Measurements from ENCODE around the gene TMEM258. TPM values are rescaled to one million over a fixed set of nuclear protein-coding genes. Genes with fewer than 3 reads are reported as not detected.

Gene TMEM258
- total and polyA plus RNA-seq, 2 experiments from 2014 or later, result 71.3 to 519 TPM

DNA sequence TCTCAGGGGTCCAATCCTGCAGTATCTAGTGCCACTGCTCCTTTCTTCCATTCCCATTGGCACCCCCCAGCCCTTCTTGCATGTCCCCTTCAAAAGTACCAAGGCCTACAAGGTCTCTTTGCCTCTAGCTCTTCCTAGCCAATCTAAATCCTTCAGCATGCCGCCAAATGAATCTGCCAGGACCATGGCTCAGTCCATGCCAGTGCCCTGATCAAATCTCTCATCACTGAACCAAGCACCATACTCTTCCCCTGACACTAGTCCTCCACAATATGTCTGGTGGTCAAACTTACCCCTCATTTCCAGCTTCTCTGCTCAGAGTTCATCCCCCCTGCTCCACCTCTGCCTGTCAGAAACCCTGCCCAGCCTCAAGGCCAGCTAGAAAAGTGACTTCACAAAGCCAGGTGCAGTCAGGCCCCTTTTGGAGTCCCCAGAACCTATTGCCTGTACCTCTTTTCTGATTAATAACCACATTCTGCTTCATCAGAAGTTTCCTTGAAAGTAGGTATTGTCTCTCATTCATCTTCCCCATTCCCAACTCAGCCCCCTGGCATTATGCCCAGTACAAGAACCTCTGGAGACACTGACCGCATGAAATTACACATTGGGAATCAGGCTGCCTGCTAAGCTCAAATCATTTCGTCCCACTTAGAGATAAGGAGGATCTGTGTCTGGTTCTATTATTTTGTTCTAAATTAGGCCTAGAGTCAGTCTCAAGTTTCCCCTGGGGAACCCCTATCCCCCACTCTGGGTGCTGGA, 11.7 kb upstream of the TMEM258 start (continued):
- TF ChIP-seq, protein P1, sequence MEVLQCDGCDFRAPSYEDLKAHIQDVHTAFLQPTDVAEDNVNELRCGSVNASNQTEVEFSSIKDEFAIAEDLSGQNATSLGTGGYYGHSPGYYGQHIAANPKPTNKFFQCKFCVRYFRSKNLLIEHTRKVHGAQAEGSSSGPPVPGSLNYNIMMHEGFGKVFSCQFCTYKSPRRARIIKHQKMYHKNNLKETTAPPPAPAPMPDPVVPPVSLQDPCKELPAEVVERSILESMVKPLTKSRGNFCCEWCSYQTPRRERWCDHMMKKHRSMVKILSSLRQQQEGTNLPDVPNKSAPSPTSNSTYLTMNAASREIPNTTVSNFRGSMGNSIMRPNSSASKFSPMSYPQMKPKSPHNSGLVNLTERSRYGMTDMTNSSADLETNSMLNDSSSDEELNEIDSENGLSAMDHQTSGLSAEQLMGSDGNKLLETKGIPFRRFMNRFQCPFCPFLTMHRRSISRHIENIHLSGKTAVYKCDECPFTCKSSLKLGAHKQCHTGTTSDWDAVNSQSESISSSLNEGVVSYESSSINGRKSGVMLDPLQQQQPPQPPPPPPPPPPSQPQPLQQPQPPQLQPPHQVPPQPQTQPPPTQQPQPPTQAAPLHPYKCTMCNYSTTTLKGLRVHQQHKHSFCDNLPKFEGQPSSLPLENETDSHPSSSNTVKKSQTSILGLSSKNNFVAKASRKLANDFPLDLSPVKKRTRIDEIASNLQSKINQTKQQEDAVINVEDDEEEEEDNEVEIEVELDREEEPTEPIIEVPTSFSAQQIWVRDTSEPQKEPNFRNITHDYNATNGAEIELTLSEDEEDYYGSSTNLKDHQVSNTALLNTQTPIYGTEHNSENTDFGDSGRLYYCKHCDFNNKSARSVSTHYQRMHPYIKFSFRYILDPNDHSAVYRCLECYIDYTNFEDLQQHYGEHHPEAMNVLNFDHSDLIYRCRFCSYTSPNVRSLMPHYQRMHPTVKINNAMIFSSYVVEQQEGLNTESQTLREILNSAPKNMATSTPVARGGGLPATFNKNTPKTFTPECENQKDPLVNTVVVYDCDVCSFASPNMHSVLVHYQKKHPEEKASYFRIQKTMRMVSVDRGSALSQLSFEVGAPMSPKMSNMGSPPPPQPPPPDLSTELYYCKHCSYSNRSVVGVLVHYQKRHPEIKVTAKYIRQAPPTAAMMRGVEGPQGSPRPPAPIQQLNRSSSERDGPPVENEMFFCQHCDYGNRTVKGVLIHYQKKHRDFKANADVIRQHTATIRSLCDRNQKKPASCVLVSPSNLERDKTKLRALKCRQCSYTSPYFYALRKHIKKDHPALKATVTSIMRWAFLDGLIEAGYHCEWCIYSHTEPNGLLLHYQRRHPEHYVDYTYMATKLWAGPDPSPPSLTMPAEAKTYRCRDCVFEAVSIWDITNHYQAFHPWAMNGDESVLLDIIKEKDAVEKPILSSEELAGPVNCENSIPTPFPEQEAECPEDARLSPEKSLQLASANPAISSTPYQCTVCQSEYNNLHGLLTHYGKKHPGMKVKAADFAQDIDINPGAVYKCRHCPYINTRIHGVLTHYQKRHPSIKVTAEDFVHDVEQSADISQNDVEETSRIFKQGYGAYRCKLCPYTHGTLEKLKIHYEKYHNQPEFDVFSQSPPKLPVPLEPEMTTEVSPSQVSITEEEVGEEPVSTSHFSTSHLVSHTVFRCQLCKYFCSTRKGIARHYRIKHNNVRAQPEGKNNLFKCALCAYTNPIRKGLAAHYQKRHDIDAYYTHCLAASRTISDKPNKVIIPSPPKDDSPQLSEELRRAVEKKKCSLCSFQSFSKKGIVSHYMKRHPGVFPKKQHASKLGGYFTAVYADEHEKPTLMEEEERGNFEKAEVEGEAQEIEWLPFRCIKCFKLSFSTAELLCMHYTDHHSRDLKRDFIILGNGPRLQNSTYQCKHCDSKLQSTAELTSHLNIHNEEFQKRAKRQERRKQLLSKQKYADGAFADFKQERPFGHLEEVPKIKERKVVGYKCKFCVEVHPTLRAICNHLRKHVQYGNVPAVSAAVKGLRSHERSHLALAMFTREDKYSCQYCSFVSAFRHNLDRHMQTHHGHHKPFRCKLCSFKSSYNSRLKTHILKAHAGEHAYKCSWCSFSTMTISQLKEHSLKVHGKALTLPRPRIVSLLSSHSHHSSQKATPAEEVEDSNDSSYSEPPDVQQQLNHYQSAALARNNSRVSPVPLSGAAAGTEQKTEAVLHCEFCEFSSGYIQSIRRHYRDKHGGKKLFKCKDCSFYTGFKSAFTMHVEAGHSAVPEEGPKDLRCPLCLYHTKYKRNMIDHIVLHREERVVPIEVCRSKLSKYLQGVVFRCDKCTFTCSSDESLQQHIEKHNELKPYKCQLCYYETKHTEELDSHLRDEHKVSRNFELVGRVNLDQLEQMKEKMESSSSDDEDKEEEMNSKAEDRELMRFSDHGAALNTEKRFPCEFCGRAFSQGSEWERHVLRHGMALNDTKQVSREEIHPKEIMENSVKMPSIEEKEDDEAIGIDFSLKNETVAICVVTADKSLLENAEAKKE (CRISPR knock-in tag; IDR thresholded peaks at IDR 0.05), result no peak
- TF ChIP-seq ZNF331 (CRISPR knock-in tag; IDR thresholded peaks at IDR 0.05; ENCODE audit: low read depth) (no peak), CREB1 (CRISPR knock-in tag; IDR thresholded peaks at IDR 0.05; ENCODE audit: low read depth) (no peak)

DNA sequence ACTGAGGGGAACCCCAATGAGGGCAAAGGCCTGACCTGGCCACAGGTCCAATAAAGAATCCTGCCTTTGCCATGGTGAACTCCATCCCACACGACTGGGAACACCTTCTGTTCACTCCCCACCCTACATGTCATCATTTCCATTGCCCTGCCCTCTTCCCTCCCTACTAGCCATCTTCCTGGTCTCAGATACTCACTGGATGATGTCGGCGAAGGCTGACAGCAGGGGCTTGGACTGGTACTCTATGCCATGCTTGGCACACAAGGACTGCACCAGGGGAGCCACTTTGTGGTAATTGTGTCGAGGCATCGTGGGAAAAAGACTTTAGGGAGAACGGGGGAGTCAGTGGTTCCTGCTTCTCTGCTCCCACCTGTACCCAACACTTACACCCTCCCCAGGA, 10.2 kb upstream of the TMEM258 start:
- Mint-ChIP-seq H3K4me3 (no peak overlapping the region), H3K27me3 (ENCODE audit: insufficient read depth, low read depth, poor library complexity) (peaks cover 3% of the 10 kb centered on the region), H3K4me1 (no peaks in the 10 kb centered on the region), H3K36me3 (ENCODE audit: low read depth) (peaks cover 83% of the 10 kb centered on the region), H3K27ac (no peak overlapping the region), H3K9me3 (no peaks in the 10 kb centered on the region)
- Histone ChIP-seq H3K9me2 (ENCODE audit: insufficient read depth) (no peaks in the 10 kb centered on the region), H3K4me3 (no peak overlapping the region), H3K27me3 (ENCODE audit: insufficient read depth) (no peaks in the 10 kb centered on the region), H3K27ac (ENCODE audit: low read depth) (no peak overlapping the region), H2AFZ (no peak overlapping the region), H4K20me1 (replicated peaks; ENCODE audit: insufficient read depth) (peaks cover 13% of the 10 kb centered on the region), H3K79me2 (replicated peaks; ENCODE audit: insufficient read depth) (peaks cover 8% of the 10 kb centered on the region), H3K4me1 (ENCODE audit: insufficient read depth) (no peaks in the 10 kb centered on the region), H3F3A (replicated peaks; ENCODE audit: low read depth) (peaks cover 18% of the 10 kb centered on the region; the same call in 1 of the 2 replicates), H3K36me3 (ENCODE audit: insufficient read depth) (peaks cover 41% of the 10 kb centered on the region), H3K4me2 (no peak overlapping the region)
- TF ChIP-seq, protein P2, sequence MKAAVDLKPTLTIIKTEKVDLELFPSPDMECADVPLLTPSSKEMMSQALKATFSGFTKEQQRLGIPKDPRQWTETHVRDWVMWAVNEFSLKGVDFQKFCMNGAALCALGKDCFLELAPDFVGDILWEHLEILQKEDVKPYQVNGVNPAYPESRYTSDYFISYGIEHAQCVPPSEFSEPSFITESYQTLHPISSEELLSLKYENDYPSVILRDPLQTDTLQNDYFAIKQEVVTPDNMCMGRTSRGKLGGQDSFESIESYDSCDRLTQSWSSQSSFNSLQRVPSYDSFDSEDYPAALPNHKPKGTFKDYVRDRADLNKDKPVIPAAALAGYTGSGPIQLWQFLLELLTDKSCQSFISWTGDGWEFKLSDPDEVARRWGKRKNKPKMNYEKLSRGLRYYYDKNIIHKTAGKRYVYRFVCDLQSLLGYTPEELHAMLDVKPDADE (IDR thresholded peaks at IDR 0.05), result no peak
- no peak for DNase-seq (ENCODE audit: low spot score)
- ATAC-seq, result no peak

Measured in GM23338 (cell line).